Activated T-helper 1 cell treated with Interleukin-2 at 50 U/mL for 16 hours (primary cell): Measurements from ENCODE around the gene MTHFD1L.

ENCODE experiments used
- DNase-seq: peaks from one replicate; pipeline ENCODE4 v3.0.0-alpha.2; 2020; ENCODE audit warnings: low read depth

The MTHFD1L gene

GRCh38 chr6:150934380-150934779 lies 68.9 kb downstream of the MTHFD1L start:
- no peak for DNase-seq

- DNase-seq = no peak
Observed at GRCh38 chr6:150936021-150936555, 70.6 kb downstream of the MTHFD1L start.

GRCh38 chr6:150937132-150937906 lies 71.8 kb downstream of the MTHFD1L start:
- no peak for DNase-seq

- no peak for DNase-seq
Observed at GRCh38 chr6:150939399-150939798, 73.9 kb downstream of the MTHFD1L start.

- DNase-seq = no peak
Observed at GRCh38 chr6:150940941-150941340, 75.4 kb downstream of the MTHFD1L start.

- DNase-seq = no peak
Observed at GRCh38 chr6:150949526-150949925, 84.0 kb downstream of the MTHFD1L start.

GRCh38 chr6:150953851-150954250 lies 88.3 kb downstream of the MTHFD1L start:
- no peak for DNase-seq

GRCh38 chr6:150959166-150959565 lies 93.7 kb downstream of the MTHFD1L start:
- DNase-seq = no peak

- no peak for DNase-seq
Observed at GRCh38 chr6:150962436-150962835, 96.9 kb downstream of the MTHFD1L start.

- no peak for DNase-seq
Observed at GRCh38 chr6:150964765-150965164, 99.3 kb downstream of the MTHFD1L start.

GRCh38 chr6:150966786-150967185 lies 101.3 kb downstream of the MTHFD1L start:
- no peak for DNase-seq

GRCh38 chr6:150967381-150967780 lies 101.9 kb downstream of the MTHFD1L start:
- no peak for DNase-seq

GRCh38 chr6:150967910-150968309 lies 102.4 kb downstream of the MTHFD1L start:
- no peak for DNase-seq

GRCh38 chr6:150969901-150970300 lies 104.4 kb downstream of the MTHFD1L start:
- no peak for DNase-seq

- DNase-seq = no peak
Observed at GRCh38 chr6:150971219-150971618, 105.7 kb downstream of the MTHFD1L start.

- no peak for DNase-seq
Observed at GRCh38 chr6:150975136-150975535, 109.6 kb downstream of the MTHFD1L start.

- no peak for DNase-seq
Observed at GRCh38 chr6:150977281-150977680, 111.8 kb downstream of the MTHFD1L start.

- no peak for DNase-seq
Observed at GRCh38 chr6:150978624-150979023, 113.1 kb downstream of the MTHFD1L start.

GRCh38 chr6:150979826-150980350 lies 114.4 kb downstream of the MTHFD1L start:
- no peak for DNase-seq

- no peak for DNase-seq
Observed at GRCh38 chr6:150981095-150981494, 115.6 kb downstream of the MTHFD1L start.

GRCh38 chr6:150981669-150982068 lies 116.2 kb downstream of the MTHFD1L start:
- no peak for DNase-seq

- DNase-seq = no peak
Observed at GRCh38 chr6:150987371-150987828, 121.9 kb downstream of the MTHFD1L start.

- DNase-seq = no peak
Observed at GRCh38 chr6:150987855-150988464, 122.5 kb downstream of the MTHFD1L start.
